HCT116 (cell line): ENCODE results near the gene PLCB4.

Experiments
- FOSL1 ChIP-seq: IDR thresholded peaks from 2 replicates; pipeline ENCODE4 v1.6.1; 2012; ENCODE audit warnings: low read depth
- POLR2A ChIP-seq: IDR thresholded peaks from 2 replicates; pipeline ENCODE4 v1.7.0; 2011; ENCODE audit warnings: borderline replicate concordance; ENCODE audit not compliant: insufficient read depth, insufficient read length; ENCODE audit errors: extremely low read depth
- POLR2AphosphoS5 ChIP-seq: IDR thresholded peaks from 2 replicates; pipeline ENCODE4 v1.6.1; 2011; ENCODE audit warnings: mild to moderate bottlenecking, low read depth, low read length, moderate library complexity
- YY1 ChIP-seq: IDR thresholded peaks from 2 replicates; pipeline ENCODE4 v1.6.1; 2011; ENCODE audit warnings: low read length, low read depth, moderate library complexity, mild to moderate bottlenecking; ENCODE audit not compliant: insufficient replicate concordance; ENCODE audit errors: extremely low read depth
- TF ChIP-seq, protein P1 (sequence below), 3 experiments: fragments of 200-600 bp in 1 of 3; sonication (generic) in 1 of 3; IDR thresholded peaks in 2 of 3; conservative IDR thresholded peaks in 1 of 3; 2 replicates each; pipeline ENCODE4 v1.5.1; 2012 to 2017; ENCODE audit warnings: low read depth in 2 of 3, low read length in 2 of 3, antibody characterized with exemption in 1 of 3, borderline replicate concordance in 1 of 3, control low read depth in 1 of 3, mild to moderate bottlenecking in 1 of 3, mixed read lengths in 1 of 3, mixed run types in 1 of 3, moderate library complexity in 1 of 3; ENCODE audit not compliant: insufficient read depth in 1 of 3

- TF ChIP-seq POLR2A (no peak), FOSL1 (no peak), POLR2AphosphoS5 (no peak), YY1 (no peak)
- TF ChIP-seq, protein P1, sequence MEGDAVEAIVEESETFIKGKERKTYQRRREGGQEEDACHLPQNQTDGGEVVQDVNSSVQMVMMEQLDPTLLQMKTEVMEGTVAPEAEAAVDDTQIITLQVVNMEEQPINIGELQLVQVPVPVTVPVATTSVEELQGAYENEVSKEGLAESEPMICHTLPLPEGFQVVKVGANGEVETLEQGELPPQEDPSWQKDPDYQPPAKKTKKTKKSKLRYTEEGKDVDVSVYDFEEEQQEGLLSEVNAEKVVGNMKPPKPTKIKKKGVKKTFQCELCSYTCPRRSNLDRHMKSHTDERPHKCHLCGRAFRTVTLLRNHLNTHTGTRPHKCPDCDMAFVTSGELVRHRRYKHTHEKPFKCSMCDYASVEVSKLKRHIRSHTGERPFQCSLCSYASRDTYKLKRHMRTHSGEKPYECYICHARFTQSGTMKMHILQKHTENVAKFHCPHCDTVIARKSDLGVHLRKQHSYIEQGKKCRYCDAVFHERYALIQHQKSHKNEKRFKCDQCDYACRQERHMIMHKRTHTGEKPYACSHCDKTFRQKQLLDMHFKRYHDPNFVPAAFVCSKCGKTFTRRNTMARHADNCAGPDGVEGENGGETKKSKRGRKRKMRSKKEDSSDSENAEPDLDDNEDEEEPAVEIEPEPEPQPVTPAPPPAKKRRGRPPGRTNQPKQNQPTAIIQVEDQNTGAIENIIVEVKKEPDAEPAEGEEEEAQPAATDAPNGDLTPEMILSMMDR (IDR thresholded peaks at IDR 0.05 in 2 of 3, conservative IDR thresholded peaks at IDR 0.05 in 1 of 3; ENCODE audit: borderline replicate concordance in 1 of 3, insufficient read depth in 1 of 3, low read depth in 2 of 3, low read length in 2 of 3), result no peak
These were observed 71.4 kb downstream of the PLCB4 start for GRCh38 chr20:9140162-9140760.
